Heart left ventricle (tissue), 16 donors: ENCODE measurements around the gene NEUROD4. TPM values are rescaled to one million over a fixed set of nuclear protein-coding genes. Genes with fewer than 3 reads are reported as not detected.

Experiments
- ATAC-seq, 4 donors: fragments of 200-7000 bp; cut with Tn5 transposase; one replicate each; pipeline ENCODE4 v1.9.1; 2020 to 2022; ENCODE audit warnings: moderate library complexity in 4 of 4, mild to moderate bottlenecking in 3 of 4, moderate number of reproducible peaks in 1 of 4
- DNase-seq, 5 donors: peaks; one replicate each; pipeline ENCODE4 v3.0.0-alpha.2; 2020
- H3K27ac ChIP-seq, 12 donors: fragments of 200-600 bp; sonication (generic) in 4 of 12; one replicate each; pipeline versions ENCODE4 v1.5.0 to v1.8.0; 2016 to 2022; ENCODE audit warnings: mild to moderate bottlenecking in 2 of 12
- H3K27me3 ChIP-seq, 9 donors: fragments of 200-600 bp; sonication (generic) in 2 of 9; one replicate each; pipeline versions ENCODE4 v1.5.1 to v1.8.0; 2016 to 2022; ENCODE audit warnings: mild to moderate bottlenecking in 3 of 9
- H3K36me3 ChIP-seq, 9 donors: fragments of 200-600 bp; sonication (generic) in 2 of 9; one replicate each; pipeline versions ENCODE4 v1.5.0 to v1.8.0; 2018 to 2022; ENCODE audit warnings: mild to moderate bottlenecking in 2 of 9
- H3K4me1 ChIP-seq, 12 donors: fragments of 200-600 bp; sonication (generic) in 4 of 12; one replicate each; pipeline versions ENCODE4 v1.5.0 to v1.8.0; 2016 to 2022; ENCODE audit warnings: mild to moderate bottlenecking in 3 of 12
- H3K4me3 ChIP-seq, 12 donors: fragments of 200-600 bp; sonication (generic) in 4 of 12; one replicate each; pipeline versions ENCODE4 v1.5.0 to v1.8.0; 2017 to 2022; ENCODE audit warnings: mild to moderate bottlenecking in 9 of 12, moderate library complexity in 4 of 12
- H3K9me3 ChIP-seq, 12 donors: fragments of 200-600 bp; sonication (generic) in 4 of 12; one replicate each; pipeline versions ENCODE4 v1.5.0 to v1.8.0; 2016 to 2022; ENCODE audit warnings: mild to moderate bottlenecking in 1 of 12
- POLR2A ChIP-seq, 2 donors: fragments of 450-650 bp; IDR thresholded peaks; one replicate each; pipeline ENCODE4 v1.6.1; 2017; ENCODE audit warnings: antibody characterized with exemption in 2 of 2, mild to moderate bottlenecking in 2 of 2, moderate library complexity in 2 of 2
- WGBS, 4 donors: extraction: QIAGEN DNeasy Blood & Tissue Kit in 2 of 4; methylation state at CpG; one replicate each; pipeline versions ENCODE4 v1.1.5 to v1.1.7; 2013 to 2018; 5-methylcytosine and 5-hydroxymethylcytosine counted together
- intact Hi-C, 10 donors: fragments of 100-400 bp; cut with DNase I; formaldehyde crosslinking; loops; one replicate each; pipeline versions ENCODE4 v1.11.1 to v1.14.2; 2022
- polyA plus RNA-seq, 2 donors: library from polyadenylated mRNA; stranded (reverse); fragments of 200-250 nt; gene quantifications; one replicate each; pipeline ENCODE4 v1.2.3, GENCODE V29; 2013
- total RNA-seq, 9 donors: library from RNA; depleted of rRNA in 2 of 9; stranded (reverse); fragments of >200 nt in 2 of 9; fragmentation: NEBNext Ultra II Directional in 3 of 9; extraction: Animal tissue kit (Norgen Biotek cat#: 25700) in 3 of 9; gene quantifications; one replicate each; pipeline versions ENCODE4 v1.1.0 to v1.2.4, GENCODE V29; 2016 to 2023
- TF ChIP-seq, protein P1 (sequence below), 12 donors: fragments of 200-600 bp; sonication (generic) in 4 of 12; IDR thresholded peaks; one replicate each; pipeline versions ENCODE4 v1.5.0 to v1.8.0; 2018 to 2022; ENCODE audit warnings: antibody characterized with exemption in 12 of 12, mild to moderate bottlenecking in 5 of 12
- donor health status: ischemic (EF 13 %, LVEDD 7.1; RV severe dilation, severe dysfunction).
- donor health status: healthy with polysubstance abuse.
- donor health status: DM: no; HTN: yes; CAD: no.
- donor health status: DM: no; HTN: no; CAD: no.
- donor health status: ischemic (EF 25% LVEDD 6.9; RV normal size, moderate dysfunction).
- donor health status: ischemic (EF 25% LVEDD 5.7; RV mildly dilated, moderate dysfunction).
- donor health status: healthy.
- donor health status: DM: yes; HTN: yes; CAD: no.
- donor health status: ischemic (EF 35%, LVEDD 5.7; RV mildly dilated, moderate dysfunction).
- donor health status: nonischemic (EF 11% LVEDD 7.7; RV severe dilation, severe dysfunction).
- donor health status: DM: yes; HTN: yes; CAD: no.
- donor health status: PGD.
- donor health status: ischemic (EF 29% LVEDD 5.4; RV normal size, mild dysfunction).
- donor health status: nonischemic (EF 23%, LVEDD 6.1; RV moderate dilation, normal function).

NEUROD4 gene
- total and polyA plus RNA-seq, 11 donors, result not detected

DNA sequence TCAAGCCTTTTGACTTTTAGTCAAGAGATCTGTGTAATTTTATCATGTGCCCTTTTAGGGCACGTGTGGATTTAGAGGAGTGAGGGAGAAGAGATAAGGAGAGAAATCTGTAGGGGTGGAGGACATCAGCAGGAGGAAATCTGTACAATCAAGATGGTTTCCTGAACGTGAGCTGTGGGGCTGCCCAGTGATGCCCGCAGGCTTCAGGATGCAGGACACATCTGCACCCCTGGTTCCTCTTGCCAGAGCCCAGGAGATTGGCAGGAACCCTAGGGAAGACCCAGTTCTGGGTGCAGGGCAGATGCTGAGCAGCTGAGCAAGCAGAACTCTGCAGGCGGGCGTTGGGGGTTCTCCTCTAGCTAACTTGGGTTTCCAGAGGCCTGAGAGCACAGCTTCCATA lies 23.6 kb upstream of the NEUROD4 start:
- intact Hi-C loops, result loop anchor here in 3 of 10 donors (5.0 to 10.0 kb wide), 3 partner anchors 146 to 619 kb away; no protein-coding TSS in a partner anchor
- H3K4me1 ChIP-seq, result peaks cover 0 to 14% (median 0%) of the 10 kb centered on the region in 12 donors
- DNase-seq (no peak), ATAC-seq (no peak)
- no peak overlapping the region for H3K4me3 ChIP-seq
- H3K27me3 ChIP-seq, result peaks cover 0 to 18% (median 0%) of the 10 kb centered on the region in 9 donors
- no peak overlapping the region for H3K27ac ChIP-seq
- H3K9me3 ChIP-seq, result no peaks in the 10 kb centered on the region
- WGBS, 4 donors, result 42 to 46% (median 43%) methylated on average over 5 of the region's 5 CpGs
- no peaks in the 10 kb centered on the region for H3K36me3 ChIP-seq
- no peak for TF ChIP-seq POLR2A (IDR thresholded peaks at IDR 0.05)
- TF ChIP-seq, protein P1, sequence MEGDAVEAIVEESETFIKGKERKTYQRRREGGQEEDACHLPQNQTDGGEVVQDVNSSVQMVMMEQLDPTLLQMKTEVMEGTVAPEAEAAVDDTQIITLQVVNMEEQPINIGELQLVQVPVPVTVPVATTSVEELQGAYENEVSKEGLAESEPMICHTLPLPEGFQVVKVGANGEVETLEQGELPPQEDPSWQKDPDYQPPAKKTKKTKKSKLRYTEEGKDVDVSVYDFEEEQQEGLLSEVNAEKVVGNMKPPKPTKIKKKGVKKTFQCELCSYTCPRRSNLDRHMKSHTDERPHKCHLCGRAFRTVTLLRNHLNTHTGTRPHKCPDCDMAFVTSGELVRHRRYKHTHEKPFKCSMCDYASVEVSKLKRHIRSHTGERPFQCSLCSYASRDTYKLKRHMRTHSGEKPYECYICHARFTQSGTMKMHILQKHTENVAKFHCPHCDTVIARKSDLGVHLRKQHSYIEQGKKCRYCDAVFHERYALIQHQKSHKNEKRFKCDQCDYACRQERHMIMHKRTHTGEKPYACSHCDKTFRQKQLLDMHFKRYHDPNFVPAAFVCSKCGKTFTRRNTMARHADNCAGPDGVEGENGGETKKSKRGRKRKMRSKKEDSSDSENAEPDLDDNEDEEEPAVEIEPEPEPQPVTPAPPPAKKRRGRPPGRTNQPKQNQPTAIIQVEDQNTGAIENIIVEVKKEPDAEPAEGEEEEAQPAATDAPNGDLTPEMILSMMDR (IDR thresholded peaks at IDR 0.05), result no peak

DNA sequence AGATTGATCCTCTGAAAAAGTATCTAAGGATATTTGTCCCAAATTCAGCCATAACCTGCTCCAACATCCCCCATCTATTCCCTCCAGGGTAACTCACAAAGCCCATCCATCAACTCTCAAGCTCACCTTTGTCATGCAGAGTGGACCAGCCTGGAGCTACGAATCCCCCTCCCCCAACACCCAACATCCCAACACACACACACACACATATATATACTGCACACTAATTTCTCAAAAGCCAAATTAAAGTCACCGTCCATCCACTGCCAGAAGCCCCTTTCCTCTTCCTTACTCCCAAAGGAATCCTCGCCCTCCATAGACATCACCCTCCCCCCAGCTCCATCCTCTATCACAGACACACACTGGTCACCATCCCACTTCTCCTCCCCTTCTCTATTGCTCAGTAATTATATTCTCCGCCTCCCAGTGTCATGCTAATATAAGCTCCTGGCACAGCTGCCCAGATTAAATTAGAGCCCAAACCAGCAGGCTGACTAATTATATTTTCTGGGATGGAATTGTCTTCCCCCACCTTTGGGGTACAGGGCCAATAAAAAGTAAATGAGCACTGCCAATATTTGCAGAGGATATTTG lies 21.7 kb upstream of the NEUROD4 start:
- DNase-seq (no peak), ATAC-seq (no peak)
- Histone ChIP-seq H3K9me3 (no peaks in the 10 kb centered on the region), H3K27me3 (peaks cover 0 to 25% (median 0%) of the 10 kb centered on the region in 9 donors), H3K27ac (no peak overlapping the region), H3K4me3 (no peak overlapping the region), H3K4me1 (peaks cover 0 to 3% (median 0%) of the 10 kb centered on the region in 12 donors), H3K36me3 (no peaks in the 10 kb centered on the region)
- intact Hi-C loops, result loop anchor here in 3 of 10 donors (2.0 to 10.0 kb wide), 4 partner anchors 73 to 617 kb away; no protein-coding TSS in a partner anchor
- TF ChIP-seq POLR2A (IDR thresholded peaks at IDR 0.05), result no peak
- TF ChIP-seq, protein P1 (IDR thresholded peaks at IDR 0.05), result no peak
- 55 to 72% (median 61%) methylated on average over 4 of the region's 4 CpGs for WGBS, 4 donors

DNA sequence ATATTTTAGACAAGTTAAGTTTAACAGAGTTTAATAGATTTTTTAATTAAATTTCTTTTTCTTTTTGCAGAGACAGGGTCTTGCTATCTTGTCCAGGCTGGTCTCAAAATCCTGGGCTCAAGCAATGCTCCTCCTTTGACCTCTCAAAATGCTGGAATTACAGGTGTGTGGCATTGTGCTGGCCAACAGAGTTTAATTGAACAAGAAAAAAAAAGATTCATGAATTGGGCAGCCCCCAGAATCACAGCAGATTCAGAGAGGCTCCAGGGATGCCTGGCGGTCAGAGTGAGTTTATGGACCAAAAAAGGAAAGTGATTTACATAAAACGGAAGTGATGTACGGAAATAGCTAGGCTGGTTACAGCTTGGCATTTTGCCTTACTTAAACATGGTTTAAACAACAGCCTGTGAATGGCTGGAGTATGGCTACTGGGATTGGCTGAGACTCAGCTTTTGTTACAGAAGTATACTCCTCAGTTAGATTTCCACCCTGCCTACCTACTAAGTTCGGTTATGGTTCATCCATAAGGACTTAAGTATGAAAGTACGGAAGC lies 20.7 kb upstream of the NEUROD4 start:
- DNase-seq (no peak), ATAC-seq (no peak)
- intact Hi-C loops, result loop anchor here in 3 of 10 donors (2.0 to 10.0 kb wide), 4 partner anchors 72 to 616 kb away; no protein-coding TSS in a partner anchor
- no peak overlapping the region for H3K27ac ChIP-seq
- TF ChIP-seq POLR2A (IDR thresholded peaks at IDR 0.05), result no peak
- TF ChIP-seq, protein P1 (IDR thresholded peaks at IDR 0.05), result no peak
- WGBS, 4 donors, result 49 to 62% (median 57%) methylated on average over 5 of the region's 5 CpGs
- no peaks in the 10 kb centered on the region for H3K36me3 ChIP-seq
- H3K4me1 ChIP-seq, result peaks cover 0 to 3% (median 0%) of the 10 kb centered on the region in 12 donors
- H3K4me3 ChIP-seq, result no peak overlapping the region
- H3K9me3 ChIP-seq, result no peaks in the 10 kb centered on the region
- H3K27me3 ChIP-seq, result peaks cover 0 to 25% (median 0%) of the 10 kb centered on the region in 9 donors

DNA sequence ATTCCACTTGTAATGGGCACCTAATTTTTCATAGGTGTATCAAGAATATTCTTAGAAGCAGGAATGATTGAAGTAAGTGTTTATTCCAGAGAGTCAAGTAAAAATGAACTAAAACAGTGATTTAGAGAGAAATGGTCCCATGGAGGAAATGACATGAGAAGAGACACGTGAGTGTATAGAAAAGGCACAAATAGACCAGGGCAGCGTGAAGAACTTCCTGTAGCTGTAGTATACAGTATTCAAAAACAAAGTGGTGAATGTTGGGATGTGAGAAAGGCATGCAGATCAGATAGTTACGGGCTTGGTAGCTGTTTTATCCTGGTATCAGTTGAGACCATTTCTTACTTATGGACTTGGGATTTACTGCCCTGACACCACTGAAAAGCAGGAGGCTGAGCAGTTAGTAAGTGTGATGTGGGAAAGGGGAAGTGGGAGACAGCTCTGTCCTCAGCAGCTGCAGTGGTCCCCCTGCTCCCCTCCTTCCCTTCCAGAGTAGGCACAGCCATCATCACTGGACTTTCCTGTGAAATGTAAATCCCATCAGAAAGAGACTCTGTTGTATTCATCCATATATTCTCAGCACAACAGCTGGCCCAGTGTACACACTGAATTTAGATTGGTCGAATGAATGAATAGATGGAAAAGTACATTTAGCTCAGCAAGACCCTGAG lies 18.4 kb upstream of the NEUROD4 start:
- Histone ChIP-seq H3K27ac (no peak overlapping the region), H3K9me3 (peaks cover 0 to 4% (median 0%) of the 10 kb centered on the region in 12 donors), H3K4me1 (peaks cover 0 to 3% (median 0%) of the 10 kb centered on the region in 12 donors), H3K27me3 (peaks cover 0 to 16% (median 0%) of the 10 kb centered on the region in 9 donors), H3K36me3 (no peaks in the 10 kb centered on the region), H3K4me3 (no peak overlapping the region)
- TF ChIP-seq, protein P1 (IDR thresholded peaks at IDR 0.05), result no peak
- TF ChIP-seq POLR2A (IDR thresholded peaks at IDR 0.05), result no peak
- ATAC-seq (no peak), DNase-seq (no peak)
- WGBS, 4 donors, result 50 to 67% (median 58%) methylated on average over 4 of the region's 4 CpGs
- intact Hi-C loops, result no loop called here
